GM21717 (cell line): ENCODE measurements around the gene PSMD4.
"Not testable (repeated sequence)": the region's sequence is repeated elsewhere in the genome, so short reads cannot be mapped to it uniquely, and the experiment has no call there.

Source experiments
- ATAC-seq: cut with Tn5 transposase; IDR thresholded peaks from one replicate; pipeline ENCODE4 v1.9.1; 2021; ENCODE audit warnings: mild to moderate bottlenecking, moderate library complexity; ENCODE audit not compliant: unreplicated experiment

Gene PSMD4

GRCh38 chr1:151254217-151255213 lies at the start of gene PSMD4:
Gene PSMD4, plus strand, starts transcription at chr1:151254734. Its CDS starts 49 bp downstream, at chr1:151254783.
- ATAC-seq: peak; percentile 93

GRCh38 chr1:151205381-151205965 lies 49.1 kb upstream of the PSMD4 start:
- not testable (repeated sequence) for ATAC-seq

- no peak for ATAC-seq
Measured at GRCh38 chr1:151210830-151211229, 43.7 kb upstream of the PSMD4 start.

- no peak for ATAC-seq
Measured at GRCh38 chr1:151211972-151212705, 42.4 kb upstream of the PSMD4 start.

- no peak for ATAC-seq
Measured at GRCh38 chr1:151213560-151213959, 41.0 kb upstream of the PSMD4 start.

- ATAC-seq: no peak
Measured at GRCh38 chr1:151221616-151222015, 32.9 kb upstream of the PSMD4 start.

GRCh38 chr1:151222130-151222529 lies 32.4 kb upstream of the PSMD4 start:
- no peak for ATAC-seq

- ATAC-seq: no peak
Measured at GRCh38 chr1:151235235-151235634, 19.3 kb upstream of the PSMD4 start.

GRCh38 chr1:151237678-151238466 lies 16.7 kb upstream of the PSMD4 start:
- ATAC-seq: no peak

- no peak for ATAC-seq
Measured at GRCh38 chr1:151238467-151238739, 16.1 kb upstream of the PSMD4 start.

GRCh38 chr1:151242442-151242841 lies 12.1 kb upstream of the PSMD4 start:
- ATAC-seq: no peak

- no peak for ATAC-seq
Measured at GRCh38 chr1:151243683-151244216, 10.8 kb upstream of the PSMD4 start.

GRCh38 chr1:151246786-151247185 lies 7.7 kb upstream of the PSMD4 start:
- ATAC-seq: no peak

GRCh38 chr1:151251656-151252470 lies 2.7 kb upstream of the PSMD4 start:
- ATAC-seq: no peak

- no peak for ATAC-seq
Measured at GRCh38 chr1:151255381-151255780, 847 bp downstream of the PSMD4 start.

- no peak for ATAC-seq
Measured at GRCh38 chr1:151259351-151259750, 4.8 kb downstream of the PSMD4 start.

GRCh38 chr1:151265446-151266236 lies 11.1 kb downstream of the PSMD4 start:
- ATAC-seq: no peak

GRCh38 chr1:151266315-151266714 lies 11.8 kb downstream of the PSMD4 start:
- ATAC-seq: no peak

GRCh38 chr1:151266821-151267220 lies 12.3 kb downstream of the PSMD4 start:
- ATAC-seq: no peak
